Trophoblast cell (in vitro differentiated cells and primary cell): ENCODE data around the gene RETREG1.
A peak's percentile ranks its signal among the peaks of the same experiment; 100 is the strongest.

Experiments used
- DNase-seq, 2 donors: peaks; one replicate each; pipeline ENCODE4 v3.0.0-alpha.2; 2016
- H2AFZ ChIP-seq: 2 replicates; pipeline ENCODE4 v1.6.1; 2013; ENCODE audit warnings: low read length, moderate library complexity, mild to moderate bottlenecking; ENCODE audit not compliant: insufficient read depth, poor library complexity
- H2AK5ac ChIP-seq: 2 replicates; pipeline ENCODE4 v1.6.1; 2013; ENCODE audit warnings: mild to moderate bottlenecking, low read length
- H2BK120ac ChIP-seq: 2 replicates; pipeline ENCODE4 v1.6.1; 2013; ENCODE audit warnings: low read length, mild to moderate bottlenecking, moderate library complexity; ENCODE audit not compliant: insufficient read depth, poor library complexity
- H2BK12ac ChIP-seq: 2 replicates; pipeline ENCODE4 v1.6.1; 2013; ENCODE audit warnings: mild to moderate bottlenecking, low read length, moderate library complexity
- H2BK5ac ChIP-seq: 2 replicates; pipeline ENCODE4 v1.6.1; 2013; ENCODE audit warnings: low read length, low read depth, moderate library complexity, mild to moderate bottlenecking; ENCODE audit not compliant: poor library complexity
- H3K14ac ChIP-seq: 2 replicates; pipeline ENCODE4 v1.6.1; 2013; ENCODE audit warnings: mild to moderate bottlenecking, low read length
- H3K18ac ChIP-seq: 2 replicates; pipeline ENCODE4 v1.6.1; 2013; ENCODE audit warnings: mild to moderate bottlenecking, low read length
- H3K23ac ChIP-seq: 2 replicates; pipeline ENCODE4 v1.6.1; 2013; ENCODE audit warnings: low read length
- H3K27ac ChIP-seq: 2 replicates; pipeline ENCODE4 v1.5.1; 2013; ENCODE audit warnings: low read depth, mild to moderate bottlenecking, inconsistent platforms, low read length, moderate library complexity
- H3K27me3 ChIP-seq: 2 replicates; pipeline ENCODE4 v1.6.1; 2013; ENCODE audit warnings: inconsistent platforms, mild to moderate bottlenecking, low read length, moderate library complexity; ENCODE audit not compliant: insufficient read depth
- H3K36me3 ChIP-seq, 2 experiments: 1 replicate in 1 of 2; 2 replicates in 1 of 2; pipeline ENCODE4 v1.6.1; 2013; ENCODE audit warnings: low read length in 2 of 2, mild to moderate bottlenecking in 2 of 2, moderate library complexity in 1 of 2; ENCODE audit not compliant: insufficient read depth in 2 of 2, control insufficient read depth in 1 of 2
- H3K4ac ChIP-seq: 2 replicates; pipeline ENCODE4 v1.6.1; 2013; ENCODE audit warnings: low read depth, mild to moderate bottlenecking, low read length, moderate library complexity
- H3K4me1 ChIP-seq, 2 experiments: 1 replicate in 1 of 2; 2 replicates in 1 of 2; pipeline ENCODE4 v1.6.1; 2013; ENCODE audit warnings: low read length in 2 of 2, mild to moderate bottlenecking in 2 of 2, moderate library complexity in 1 of 2; ENCODE audit not compliant: insufficient read depth in 2 of 2, control insufficient read depth in 1 of 2
- H3K4me2 ChIP-seq: 2 replicates; pipeline ENCODE4 v1.6.1; 2013; ENCODE audit warnings: inconsistent platforms, mild to moderate bottlenecking, low read length, moderate library complexity
- H3K4me3 ChIP-seq: 2 replicates; pipeline ENCODE4 v1.5.1; 2013; ENCODE audit warnings: mild to moderate bottlenecking, low read depth, low read length, inconsistent platforms
- H3K79me1 ChIP-seq: one replicate; pipeline ENCODE4 v1.6.1; 2013; ENCODE audit warnings: low read length
- H3K79me2 ChIP-seq: 2 replicates; pipeline ENCODE4 v1.6.1; 2013; ENCODE audit warnings: low read length, mild to moderate bottlenecking; ENCODE audit not compliant: control insufficient read depth, insufficient read depth, poor library complexity
- H3K9ac ChIP-seq: 2 replicates; pipeline ENCODE4 v1.6.1; 2013; ENCODE audit warnings: mild to moderate bottlenecking, low read length
- H3K9me3 ChIP-seq: 2 replicates; pipeline ENCODE4 v1.6.1; 2013; ENCODE audit warnings: low read depth, mild to moderate bottlenecking, control low read depth, inconsistent platforms, low read length; ENCODE audit not compliant: insufficient read depth
- H4K12ac ChIP-seq: 2 replicates; pipeline ENCODE4 v1.6.1; 2013; ENCODE audit warnings: low read depth, mild to moderate bottlenecking, low read length, moderate library complexity
- H4K8ac ChIP-seq: 2 replicates; pipeline ENCODE4 v1.6.1; 2013; ENCODE audit warnings: low read depth, mild to moderate bottlenecking, low read length, moderate library complexity
- H4K91ac ChIP-seq: one replicate; pipeline ENCODE4 v1.6.1; 2013; ENCODE audit warnings: low read depth, mild to moderate bottlenecking, low read length, moderate library complexity
- WGBS: extraction: QIAGEN DNeasy Blood & Tissue Kit; methylation state at CpG from one replicate; pipeline ENCODE4 v1.1.7; 2013; ENCODE audit warnings: missing lambda C conversion rate; ENCODE audit not compliant: insufficient read length, insufficient coverage; ENCODE audit errors: extremely low coverage; 5-methylcytosine and 5-hydroxymethylcytosine counted together

The RETREG1 gene

GRCh38 chr5:16500024-16500423 is 116.8 kb downstream of the RETREG1 start:
- no peaks in the 10 kb centered on the region for H3K36me3 ChIP-seq
- no CpG with 5 or more reads among the region's 5 CpGs for WGBS
- no peak overlapping the region for H3K18ac ChIP-seq
- H4K91ac ChIP-seq: no peak overlapping the region
- no peaks in the 10 kb centered on the region for H3K27me3 ChIP-seq
- H3K9ac ChIP-seq: no peak overlapping the region
- peaks cover 0 to 3% of the 10 kb centered on the region in 2 experiments for H3K4me1 ChIP-seq
- H2BK5ac ChIP-seq: no peak overlapping the region
- H3K4me2 ChIP-seq: no peak overlapping the region
- peak; percentile 62 to 77 for DNase-seq
- no peak overlapping the region for H3K14ac ChIP-seq
- no peak overlapping the region for H3K4me3 ChIP-seq
- no peaks in the 10 kb centered on the region for H3K79me1 ChIP-seq
- H4K8ac ChIP-seq: no peak overlapping the region
- peaks cover 3% of the 10 kb centered on the region for H3K9me3 ChIP-seq
- no peak overlapping the region for H2BK12ac ChIP-seq
- H4K12ac ChIP-seq: no peak overlapping the region
- no peak overlapping the region for H3K4ac ChIP-seq
- H3K27ac ChIP-seq: no peak overlapping the region
- no peak overlapping the region for H2AFZ ChIP-seq
- no peak overlapping the region for H2BK120ac ChIP-seq
- H3K79me2 ChIP-seq: peaks cover 2% of the 10 kb centered on the region
- no peak overlapping the region for H3K23ac ChIP-seq
- no peak overlapping the region for H2AK5ac ChIP-seq

GRCh38 chr5:16497546-16497945 is 119.3 kb downstream of the RETREG1 start:
- Histone ChIP-seq H3K79me2 (no peaks in the 10 kb centered on the region), H3K4ac (no peak overlapping the region), H2BK5ac (no peak overlapping the region), H4K91ac (no peak overlapping the region), H3K14ac (no peak overlapping the region), H3K18ac (no peak overlapping the region), H4K12ac (no peak overlapping the region), H2AK5ac (no peak overlapping the region), H3K23ac (no peak overlapping the region), H2AFZ (no peak overlapping the region), H3K9me3 (peaks cover 5% of the 10 kb centered on the region), H3K4me3 (no peak overlapping the region), H3K36me3 (no peaks in the 10 kb centered on the region), H4K8ac (no peak overlapping the region), H3K4me2 (no peak overlapping the region), H3K4me1 (no peaks in the 10 kb centered on the region), H3K79me1 (no peaks in the 10 kb centered on the region), H2BK120ac (no peak overlapping the region), H2BK12ac (no peak overlapping the region), H3K27ac (no peak overlapping the region), H3K9ac (no peak overlapping the region), H3K27me3 (no peaks in the 10 kb centered on the region)
- no peak for DNase-seq
- WGBS: no CpG with 5 or more reads among the region's 2 CpGs

- DNase-seq: peak; percentile 62 to 98
- H3K79me2 ChIP-seq: no peaks in the 10 kb centered on the region
- no CpG with 5 or more reads among the region's 1 CpG for WGBS
These were observed 123.5 kb downstream of the RETREG1 start for GRCh38 chr5:16493261-16493660.

GRCh38 chr5:16492398-16493140 is 124.2 kb downstream of the RETREG1 start:
- H3K9ac ChIP-seq: no peak overlapping the region
- H3K79me2 ChIP-seq: no peaks in the 10 kb centered on the region
- H2AK5ac ChIP-seq: no peak overlapping the region
- no peak overlapping the region for H2BK12ac ChIP-seq
- no peak overlapping the region for H3K27ac ChIP-seq
- H4K91ac ChIP-seq: no peak overlapping the region
- no peaks in the 10 kb centered on the region for H3K4me1 ChIP-seq
- no peak overlapping the region for H3K14ac ChIP-seq
- no peaks in the 10 kb centered on the region for H3K27me3 ChIP-seq
- peaks cover 5% of the 10 kb centered on the region for H3K9me3 ChIP-seq
- H2AFZ ChIP-seq: no peak overlapping the region
- H3K79me1 ChIP-seq: no peaks in the 10 kb centered on the region
- no peak overlapping the region for H3K18ac ChIP-seq
- no peak overlapping the region for H3K23ac ChIP-seq
- no peak overlapping the region for H2BK120ac ChIP-seq
- no peak overlapping the region for H3K4me2 ChIP-seq
- no peak overlapping the region for H4K8ac ChIP-seq
- no peaks in the 10 kb centered on the region for H3K36me3 ChIP-seq
- WGBS: no CpG with 5 or more reads among the region's 10 CpGs
- H3K4me3 ChIP-seq: no peak overlapping the region
- H3K4ac ChIP-seq: no peak overlapping the region
- no peak overlapping the region for H2BK5ac ChIP-seq
- peak; percentile 84 to 96 for DNase-seq
- no peak overlapping the region for H4K12ac ChIP-seq

More at GRCh38 chr5:16493261-16493660, 123.5 kb downstream of the RETREG1 start:
- no peak overlapping the region for H3K4me2 ChIP-seq
- no peak overlapping the region for H3K27ac ChIP-seq
- no peak overlapping the region for H2BK12ac ChIP-seq
- no peak overlapping the region for H2BK120ac ChIP-seq
- H4K91ac ChIP-seq: no peak overlapping the region
- no peak overlapping the region for H3K9ac ChIP-seq
- no peaks in the 10 kb centered on the region for H3K27me3 ChIP-seq
- no peak overlapping the region for H2BK5ac ChIP-seq
- H2AFZ ChIP-seq: no peak overlapping the region
- H3K18ac ChIP-seq: no peak overlapping the region
- H4K8ac ChIP-seq: no peak overlapping the region
- no peak overlapping the region for H3K4me3 ChIP-seq
- no peak overlapping the region for H3K4ac ChIP-seq
- no peaks in the 10 kb centered on the region for H3K79me1 ChIP-seq
- H3K4me1 ChIP-seq: no peaks in the 10 kb centered on the region
- no peak overlapping the region for H3K23ac ChIP-seq
- H3K9me3 ChIP-seq: peaks cover 5% of the 10 kb centered on the region
- no peak overlapping the region for H3K14ac ChIP-seq
- no peak overlapping the region for H2AK5ac ChIP-seq
- no peak overlapping the region for H4K12ac ChIP-seq
- no peaks in the 10 kb centered on the region for H3K36me3 ChIP-seq
